Ishikawa (cell line): ENCODE data around the gene DNAJB12.

Experiments
- CEBPB ChIP-seq: IDR thresholded peaks from 2 replicates; pipeline ENCODE4 v1.6.1; 2012
- CREB1 ChIP-seq: IDR thresholded peaks from 2 replicates; pipeline ENCODE4 v1.6.1; 2012; ENCODE audit warnings: low read depth
- EGR1 ChIP-seq: IDR thresholded peaks from 2 replicates; pipeline ENCODE4 v1.6.1; 2012
- EP300 ChIP-seq: IDR thresholded peaks from 2 replicates; pipeline ENCODE4 v1.6.1; 2012; ENCODE audit warnings: borderline replicate concordance
- FOXM1 ChIP-seq: IDR thresholded peaks from 2 replicates; pipeline ENCODE4 v1.6.1; 2012; ENCODE audit warnings: low read depth, borderline replicate concordance
- NFIC ChIP-seq: IDR thresholded peaks from 2 replicates; pipeline ENCODE4 v1.6.1; 2012
- RAD21 ChIP-seq: IDR thresholded peaks from 2 replicates; pipeline ENCODE4 v1.6.1; 2012; ENCODE audit warnings: low read depth
- TAF1 ChIP-seq: IDR thresholded peaks from 2 replicates; pipeline ENCODE4 v1.6.1; 2012; ENCODE audit warnings: low read depth, mild to moderate bottlenecking
- TCF12 ChIP-seq: IDR thresholded peaks from 2 replicates; pipeline ENCODE4 v1.6.1; 2012; ENCODE audit warnings: low read depth
- TEAD4 ChIP-seq: IDR thresholded peaks from 2 replicates; pipeline ENCODE4 v1.6.1; 2012
- YY1 ChIP-seq: IDR thresholded peaks from 2 replicates; pipeline ENCODE4 v1.6.1; 2012; ENCODE audit warnings: low read depth
- ZBTB7A ChIP-seq: IDR thresholded peaks from 2 replicates; pipeline ENCODE4 v1.6.1; 2012; ENCODE audit warnings: low read depth
- TF ChIP-seq, protein P1 (sequence below): IDR thresholded peaks from 2 replicates; pipeline ENCODE4 v1.6.1; 2012; ENCODE audit warnings: low read depth, mild to moderate bottlenecking
- TF ChIP-seq, protein P2 (sequence below): IDR thresholded peaks from 2 replicates; pipeline ENCODE4 v1.6.1; 2012
- TF ChIP-seq, protein P3 (sequence below): IDR thresholded peaks from 2 replicates; pipeline ENCODE4 v1.6.1; 2012

DNAJB12 gene

DNA sequence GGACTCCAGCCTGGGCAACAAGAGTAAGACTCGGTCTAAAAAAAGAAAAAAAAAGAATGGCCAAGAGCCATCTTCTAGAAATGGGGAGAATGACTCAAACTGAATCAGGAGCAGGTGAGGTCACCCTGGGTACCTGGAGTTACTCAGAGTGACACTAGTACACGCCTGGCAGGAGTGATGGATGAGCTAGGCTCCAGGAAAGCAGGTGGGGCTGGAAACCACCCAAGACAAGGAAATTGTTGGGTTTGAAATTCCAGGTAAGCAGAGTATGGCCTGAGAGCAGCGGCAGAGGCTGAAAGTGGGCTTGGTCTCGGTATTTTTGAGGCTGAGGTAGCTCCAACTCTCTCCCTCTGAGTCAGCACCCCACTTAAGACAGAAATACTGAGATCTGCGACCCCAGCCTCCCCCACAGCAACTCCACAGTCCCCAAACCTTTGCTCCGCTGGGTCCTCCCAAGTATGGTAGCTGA lies 62.5 kb downstream of the DNAJB12 start:
- TF ChIP-seq, protein P1, sequence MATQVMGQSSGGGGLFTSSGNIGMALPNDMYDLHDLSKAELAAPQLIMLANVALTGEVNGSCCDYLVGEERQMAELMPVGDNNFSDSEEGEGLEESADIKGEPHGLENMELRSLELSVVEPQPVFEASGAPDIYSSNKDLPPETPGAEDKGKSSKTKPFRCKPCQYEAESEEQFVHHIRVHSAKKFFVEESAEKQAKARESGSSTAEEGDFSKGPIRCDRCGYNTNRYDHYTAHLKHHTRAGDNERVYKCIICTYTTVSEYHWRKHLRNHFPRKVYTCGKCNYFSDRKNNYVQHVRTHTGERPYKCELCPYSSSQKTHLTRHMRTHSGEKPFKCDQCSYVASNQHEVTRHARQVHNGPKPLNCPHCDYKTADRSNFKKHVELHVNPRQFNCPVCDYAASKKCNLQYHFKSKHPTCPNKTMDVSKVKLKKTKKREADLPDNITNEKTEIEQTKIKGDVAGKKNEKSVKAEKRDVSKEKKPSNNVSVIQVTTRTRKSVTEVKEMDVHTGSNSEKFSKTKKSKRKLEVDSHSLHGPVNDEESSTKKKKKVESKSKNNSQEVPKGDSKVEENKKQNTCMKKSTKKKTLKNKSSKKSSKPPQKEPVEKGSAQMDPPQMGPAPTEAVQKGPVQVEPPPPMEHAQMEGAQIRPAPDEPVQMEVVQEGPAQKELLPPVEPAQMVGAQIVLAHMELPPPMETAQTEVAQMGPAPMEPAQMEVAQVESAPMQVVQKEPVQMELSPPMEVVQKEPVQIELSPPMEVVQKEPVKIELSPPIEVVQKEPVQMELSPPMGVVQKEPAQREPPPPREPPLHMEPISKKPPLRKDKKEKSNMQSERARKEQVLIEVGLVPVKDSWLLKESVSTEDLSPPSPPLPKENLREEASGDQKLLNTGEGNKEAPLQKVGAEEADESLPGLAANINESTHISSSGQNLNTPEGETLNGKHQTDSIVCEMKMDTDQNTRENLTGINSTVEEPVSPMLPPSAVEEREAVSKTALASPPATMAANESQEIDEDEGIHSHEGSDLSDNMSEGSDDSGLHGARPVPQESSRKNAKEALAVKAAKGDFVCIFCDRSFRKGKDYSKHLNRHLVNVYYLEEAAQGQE, result no peak
- TF ChIP-seq CREB1, result no peak
- TF ChIP-seq TCF12, result peak; percentile 92
- TF ChIP-seq EP300, result peak; percentile 88
- TF ChIP-seq, protein P2, sequence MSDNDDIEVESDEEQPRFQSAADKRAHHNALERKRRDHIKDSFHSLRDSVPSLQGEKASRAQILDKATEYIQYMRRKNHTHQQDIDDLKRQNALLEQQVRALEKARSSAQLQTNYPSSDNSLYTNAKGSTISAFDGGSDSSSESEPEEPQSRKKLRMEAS, result peak; percentile 32; the same call in 1 of the 2 replicates
- TF ChIP-seq, protein P3, sequence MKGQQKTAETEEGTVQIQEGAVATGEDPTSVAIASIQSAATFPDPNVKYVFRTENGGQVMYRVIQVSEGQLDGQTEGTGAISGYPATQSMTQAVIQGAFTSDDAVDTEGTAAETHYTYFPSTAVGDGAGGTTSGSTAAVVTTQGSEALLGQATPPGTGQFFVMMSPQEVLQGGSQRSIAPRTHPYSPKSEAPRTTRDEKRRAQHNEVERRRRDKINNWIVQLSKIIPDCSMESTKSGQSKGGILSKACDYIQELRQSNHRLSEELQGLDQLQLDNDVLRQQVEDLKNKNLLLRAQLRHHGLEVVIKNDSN, result no peak
- peak; percentile 32; the same call in 1 of the 2 replicates for TF ChIP-seq YY1
- peak; percentile 31 for TF ChIP-seq RAD21
- TF ChIP-seq NFIC, result peak; percentile 87
- TF ChIP-seq ZBTB7A, result no peak
- peak; percentile 77 for TF ChIP-seq TEAD4
- peak; percentile 58; the same call in 1 of the 2 replicates for TF ChIP-seq FOXM1

DNA sequence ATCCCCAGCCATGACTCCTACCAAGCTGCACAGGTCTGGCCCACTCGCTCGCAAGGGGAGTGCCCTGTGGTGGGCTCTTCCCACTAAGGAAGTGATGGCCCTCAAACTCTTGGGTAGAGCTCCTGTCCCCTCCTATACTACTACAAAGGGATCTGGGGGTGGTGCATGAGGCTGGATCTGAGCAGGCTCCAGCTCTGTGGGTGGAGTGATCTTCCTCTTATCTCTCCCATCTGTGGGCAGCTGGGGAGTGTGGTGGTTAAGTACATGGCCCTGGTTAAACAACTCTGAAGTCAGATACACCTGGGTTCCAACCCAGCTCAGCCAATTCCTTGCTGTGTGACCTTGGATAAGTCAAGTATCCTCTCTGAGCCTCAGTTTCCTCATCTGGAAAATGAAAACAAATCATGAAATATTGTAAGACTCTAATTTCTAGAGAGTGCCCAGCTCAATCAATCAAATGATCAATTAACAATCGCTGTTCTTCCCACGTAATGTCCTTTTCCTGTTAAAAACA lies 63.6 kb downstream of the DNAJB12 start:
- TF ChIP-seq CEBPB (no peak), TAF1 (no peak), FOXM1 (no peak), EGR1 (no peak), TCF12 (no peak), RAD21 (no peak), EP300 (no peak), NFIC (no peak), YY1 (no peak), ZBTB7A (no peak), CREB1 (no peak), TEAD4 (no peak)
- TF ChIP-seq, protein P3, result no peak
- TF ChIP-seq, protein P2, result no peak
- TF ChIP-seq, protein P1, result no peak

DNA sequence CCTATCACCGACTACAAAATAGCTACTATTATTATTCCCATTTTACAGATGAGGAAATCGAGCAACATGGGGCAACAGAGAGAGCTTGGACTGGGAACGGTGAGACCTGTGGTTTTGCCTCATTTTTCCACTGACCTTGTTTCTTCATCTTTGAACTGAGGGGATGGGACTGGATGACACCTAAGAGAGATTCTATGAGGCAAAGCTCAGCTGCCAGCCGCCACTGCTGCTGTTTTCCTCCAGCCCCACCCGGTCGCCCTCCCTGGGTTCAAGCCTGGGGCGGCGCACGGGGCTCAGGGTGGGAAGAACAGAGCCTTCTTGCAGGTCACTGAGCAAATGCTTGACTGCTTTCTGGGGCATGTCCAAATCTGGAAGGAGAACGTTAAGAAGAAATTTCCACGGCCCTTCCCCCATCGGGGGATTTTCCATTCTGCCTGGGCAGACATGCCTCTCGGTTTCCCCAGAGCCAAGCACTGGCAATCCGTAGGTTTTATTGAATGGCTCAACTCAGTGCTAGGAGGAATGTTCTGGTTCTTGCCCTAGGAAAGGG lies 68.7 kb downstream of the DNAJB12 start:
- TF ChIP-seq NFIC (peak; percentile 50), EP300 (peak; percentile 58; the same call in 1 of the 2 replicates), CEBPB (no peak), TCF12 (0 out of 2 replicates have a peak, but pooled peaks have one; percentile 43), RAD21 (peak; percentile 8; the same call in 1 of the 2 replicates)
- TF ChIP-seq, protein P1, result no peak

DNA sequence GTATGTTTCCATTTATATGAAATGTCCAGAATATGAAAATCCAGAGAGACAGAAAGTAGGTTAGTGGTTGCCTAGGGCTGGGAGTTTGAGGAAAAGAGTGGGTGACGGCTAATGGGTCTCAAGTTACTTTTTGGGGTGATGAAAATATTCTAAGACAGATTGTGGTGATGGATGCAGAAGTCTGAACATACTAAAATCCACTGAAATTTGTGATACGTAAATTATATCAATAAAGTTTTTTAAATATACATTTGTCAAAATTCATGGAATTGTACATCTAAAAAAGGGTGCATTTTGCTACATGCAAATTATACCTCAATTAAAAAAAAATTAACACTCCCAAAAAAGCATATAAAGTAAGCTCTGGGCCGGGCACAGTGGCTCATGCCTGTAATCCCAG lies 71.6 kb downstream of the DNAJB12 start:
- TF ChIP-seq FOXM1, result no peak
- no peak for TF ChIP-seq ZBTB7A
- TF ChIP-seq TEAD4, result no peak
- TF ChIP-seq RAD21, result no peak
- TF ChIP-seq, protein P3, result no peak
- no peak for TF ChIP-seq NFIC
- TF ChIP-seq EGR1, result no peak
- no peak for TF ChIP-seq CEBPB
- TF ChIP-seq, protein P1, result no peak
- no peak for TF ChIP-seq EP300
- no peak for TF ChIP-seq TCF12
